ENCODE results near the gene FAM110D.

The FAM110D gene

GRCh38 chr1:26191739-26192138 lies 32.9 kb downstream of the FAM110D start:
- no peak overlapping the region for H3K9ac ChIP-seq (ENCODE audit: low read depth, low read length)
- TF ChIP-seq EZH2 (IDR thresholded peaks at IDR 0.05; ENCODE audit: borderline replicate concordance, low read depth, low read length, severe bottlenecking) = no peak
- no peak for TF ChIP-seq CTCF (IDR thresholded peaks at IDR 0.05; ENCODE audit: borderline replicate concordance, extremely low read depth, low read length, poor library complexity, severe bottlenecking)

GRCh38 chr1:26195805-26196204 lies 36.9 kb downstream of the FAM110D start:
- Histone ChIP-seq H3K4me2 (ENCODE audit: insufficient read depth, low read length) (no peak overlapping the region), H3K36me3 (ENCODE audit: insufficient read depth, low read length) (no peaks in the 10 kb centered on the region), H3K79me2 (ENCODE audit: insufficient read depth, low read length) (no peaks in the 10 kb centered on the region), H3K4me3 (ENCODE audit: low read depth in 1 of 2, low read length in 2 of 2) (no peak overlapping the region), H3K9ac (ENCODE audit: low read depth, low read length) (no peak overlapping the region), H3K4me1 (ENCODE audit: insufficient read depth, low read length) (peaks cover 8% of the 10 kb centered on the region), H4K20me1 (ENCODE audit: insufficient read depth, low read length) (no peaks in the 10 kb centered on the region), H3K9me3 (ENCODE audit: insufficient read depth, low read length, severe bottlenecking) (no peaks in the 10 kb centered on the region), H3K27ac (ENCODE audit: low read length) (no peak overlapping the region), H3K27me3 (ENCODE audit: insufficient read depth, low read length, poor library complexity) (no peaks in the 10 kb centered on the region), H2AFZ (ENCODE audit: low read depth, low read length) (no peak overlapping the region)
- DNase-seq (no peak), ATAC-seq (ENCODE audit: insufficient read depth, low read depth) (no peak)
- no peak for TF ChIP-seq EZH2 (IDR thresholded peaks at IDR 0.05; ENCODE audit: borderline replicate concordance, low read depth, low read length, severe bottlenecking)
- TF ChIP-seq CTCF (IDR thresholded peaks at IDR 0.05; ENCODE audit: borderline replicate concordance, extremely low read depth, low read length, poor library complexity, severe bottlenecking) = no peak

More at GRCh38 chr1:26191739-26192138, 32.9 kb downstream of the FAM110D start:
- ATAC-seq (ENCODE audit: insufficient read depth, low read depth) = peak; percentile 84
- Histone ChIP-seq H4K20me1 (ENCODE audit: insufficient read depth, low read length) (no peaks in the 10 kb centered on the region; the same call in 1 of the 2 replicates), H3K27me3 (ENCODE audit: insufficient read depth, low read length, poor library complexity) (no peaks in the 10 kb centered on the region), H3K36me3 (ENCODE audit: insufficient read depth, low read length) (no peaks in the 10 kb centered on the region), H3K9me3 (ENCODE audit: insufficient read depth, low read length, severe bottlenecking) (no peaks in the 10 kb centered on the region), H3K27ac (ENCODE audit: low read length) (no peak overlapping the region), H3K4me1 (ENCODE audit: insufficient read depth, low read length) (peaks cover 8% of the 10 kb centered on the region), H3K4me3 (ENCODE audit: low read depth in 1 of 2, low read length in 2 of 2) (no peak overlapping the region), H3K79me2 (ENCODE audit: insufficient read depth, low read length) (no peaks in the 10 kb centered on the region), H2AFZ (ENCODE audit: low read depth, low read length) (no peak overlapping the region), H3K4me2 (ENCODE audit: insufficient read depth, low read length) (no peak overlapping the region; the same call in 1 of the 2 replicates)
- peak; percentile 46 for DNase-seq

GRCh38 chr1:26197301-26197700 lies 38.4 kb downstream of the FAM110D start:
- TF ChIP-seq CTCF (IDR thresholded peaks at IDR 0.05; ENCODE audit: borderline replicate concordance, extremely low read depth, low read length, poor library complexity, severe bottlenecking) (no peak), EZH2 (IDR thresholded peaks at IDR 0.05; ENCODE audit: borderline replicate concordance, low read depth, low read length, severe bottlenecking) (no peak)
- no peak for ATAC-seq (ENCODE audit: insufficient read depth, low read depth)
- Histone ChIP-seq H3K9ac (ENCODE audit: low read depth, low read length) (no peak overlapping the region), H3K4me3 (ENCODE audit: low read depth in 1 of 2, low read length in 2 of 2) (no peak overlapping the region), H3K27ac (ENCODE audit: low read length) (no peak overlapping the region), H3K36me3 (ENCODE audit: insufficient read depth, low read length) (no peaks in the 10 kb centered on the region), H2AFZ (ENCODE audit: low read depth, low read length) (no peak overlapping the region), H4K20me1 (ENCODE audit: insufficient read depth, low read length) (no peaks in the 10 kb centered on the region), H3K27me3 (ENCODE audit: insufficient read depth, low read length, poor library complexity) (no peaks in the 10 kb centered on the region), H3K4me1 (ENCODE audit: insufficient read depth, low read length) (no peaks in the 10 kb centered on the region), H3K4me2 (ENCODE audit: insufficient read depth, low read length) (no peak overlapping the region), H3K9me3 (ENCODE audit: insufficient read depth, low read length, severe bottlenecking) (no peaks in the 10 kb centered on the region), H3K79me2 (ENCODE audit: insufficient read depth, low read length) (no peaks in the 10 kb centered on the region)
- DNase-seq = no peak

- Histone ChIP-seq H3K4me2 (ENCODE audit: insufficient read depth, low read length) (no peak overlapping the region), H3K27me3 (ENCODE audit: insufficient read depth, low read length, poor library complexity) (no peaks in the 10 kb centered on the region), H3K36me3 (ENCODE audit: insufficient read depth, low read length) (no peaks in the 10 kb centered on the region), H3K9me3 (ENCODE audit: insufficient read depth, low read length, severe bottlenecking) (no peaks in the 10 kb centered on the region), H3K4me3 (ENCODE audit: low read depth in 1 of 2, low read length in 2 of 2) (no peak overlapping the region), H3K27ac (ENCODE audit: low read length) (no peak overlapping the region), H3K4me1 (ENCODE audit: insufficient read depth, low read length) (no peaks in the 10 kb centered on the region), H3K79me2 (ENCODE audit: insufficient read depth, low read length) (no peaks in the 10 kb centered on the region), H3K9ac (ENCODE audit: low read depth, low read length) (no peak overlapping the region), H4K20me1 (ENCODE audit: insufficient read depth, low read length) (no peaks in the 10 kb centered on the region), H2AFZ (ENCODE audit: low read depth, low read length) (no peak overlapping the region)
- TF ChIP-seq EZH2 (IDR thresholded peaks at IDR 0.05; ENCODE audit: borderline replicate concordance, low read depth, low read length, severe bottlenecking) (no peak), CTCF (IDR thresholded peaks at IDR 0.05; ENCODE audit: borderline replicate concordance, extremely low read depth, low read length, poor library complexity, severe bottlenecking) (no peak)
- DNase-seq (no peak), ATAC-seq (ENCODE audit: insufficient read depth, low read depth) (no peak)
Observed at GRCh38 chr1:26197813-26198212, 38.9 kb downstream of the FAM110D start.

Measured in DND-41 (cell line).